NT2/D1 (cell line): ENCODE results near the gene CREBL2.

Experiments used
- SUZ12 ChIP-seq: IDR thresholded peaks from 2 replicates; pipeline ENCODE4 v1.6.1; 2011; ENCODE audit not compliant: insufficient read length, insufficient read depth; ENCODE audit errors: extremely low read depth
- YY1 ChIP-seq: IDR thresholded peaks from 2 replicates; pipeline ENCODE4 v1.6.1; 2011; ENCODE audit not compliant: insufficient read length, insufficient read depth
- ZNF274 ChIP-seq: IDR thresholded peaks from 2 replicates; pipeline ENCODE4 v1.6.1; 2011; ENCODE audit warnings: mild to moderate bottlenecking, low read depth, low read length

DNA sequence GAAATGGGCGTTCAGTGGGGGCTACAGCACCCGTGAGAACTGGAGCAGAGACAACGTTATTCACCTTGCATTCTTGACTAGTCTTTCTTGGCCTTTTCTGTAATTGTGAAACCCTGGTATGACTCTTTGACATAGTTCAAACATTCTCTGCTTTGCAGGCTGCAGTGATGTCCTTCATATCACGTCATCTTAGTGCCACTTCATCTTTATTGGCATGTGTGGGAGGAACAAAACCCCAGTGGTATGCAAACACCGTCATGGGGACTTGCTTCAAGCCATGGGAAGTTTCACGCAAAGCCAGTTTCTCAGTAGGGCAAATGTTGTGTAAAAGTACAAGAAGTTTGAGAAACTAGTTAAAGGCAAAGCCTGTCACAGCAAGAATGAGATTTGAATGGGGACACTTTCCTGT is 28.8 kb upstream of the CREBL2 start:
- TF ChIP-seq SUZ12 (no peak), YY1 (no peak), ZNF274 (no peak)
